ENCODE results near the gene KCNK7. TPM values are rescaled to one million over a fixed set of nuclear protein-coding genes. Genes with fewer than 3 reads are reported as not detected.
A peak's percentile ranks its signal among the peaks of the same experiment; 100 is the strongest.

KCNK7 gene
- total RNA-seq, 1 donor from 2014 or later = 0.43 TPM

GRCh38 chr11:65630215-65630614, 34.6 kb upstream of the KCNK7 start:
- peak; percentile 30 for ATAC-seq
- no peak for DNase-seq (ENCODE audit: missing footprints)
- intact Hi-C loops (cut with DNase I) = no loop called here

- DNase-seq (ENCODE audit: missing footprints) = no peak
- ATAC-seq = no peak
- intact Hi-C loops (cut with DNase I) = no loop called here
These were observed 34.0 kb upstream of the KCNK7 start for GRCh38 chr11:65629579-65629978.

GRCh38 chr11:65627202-65627601, 31.6 kb upstream of the KCNK7 start:
- intact Hi-C loops (cut with DNase I) = no loop called here
- DNase-seq (ENCODE audit: missing footprints) = no peak

GRCh38 chr11:65625628-65626342, 30.2 kb upstream of the KCNK7 start:
- peak; percentile 80 for ATAC-seq
- intact Hi-C loops (cut with DNase I) = no loop called here
- DNase-seq (ENCODE audit: missing footprints) = peak; percentile 89

More at GRCh38 chr11:65627202-65627601, 31.6 kb upstream of the KCNK7 start:
- ATAC-seq = no peak

- DNase-seq (ENCODE audit: missing footprints) = no peak
- no peak for ATAC-seq
- intact Hi-C loops (cut with DNase I) = no loop called here
These were observed 29.5 kb upstream of the KCNK7 start for GRCh38 chr11:65624931-65625627.

GRCh38 chr11:65623852-65624616, 28.4 kb upstream of the KCNK7 start:
- intact Hi-C loops (cut with DNase I) = no loop called here
- ATAC-seq (no peak), DNase-seq (ENCODE audit: missing footprints) (no peak)

- DNase-seq (ENCODE audit: missing footprints) = no peak
- intact Hi-C loops (cut with DNase I) = no loop called here
- no peak for ATAC-seq
These were observed 27.6 kb upstream of the KCNK7 start for GRCh38 chr11:65623177-65623576.

- intact Hi-C loops (cut with DNase I) = no loop called here
- ATAC-seq = no peak
- no peak for DNase-seq (ENCODE audit: missing footprints)
These were observed 26.4 kb upstream of the KCNK7 start for GRCh38 chr11:65622011-65622410.

- intact Hi-C loops (cut with DNase I) = no loop called here
- ATAC-seq (no peak), DNase-seq (ENCODE audit: missing footprints) (no peak)
These were observed 25.9 kb upstream of the KCNK7 start for GRCh38 chr11:65621460-65621859.

GRCh38 chr11:65620666-65621065, 25.1 kb upstream of the KCNK7 start:
- intact Hi-C loops (cut with DNase I) = no loop called here
- no peak for ATAC-seq
- DNase-seq (ENCODE audit: missing footprints) = no peak

- ATAC-seq (no peak), DNase-seq (ENCODE audit: missing footprints) (no peak)
- intact Hi-C loops (cut with DNase I) = no loop called here
These were observed 23.8 kb upstream of the KCNK7 start for GRCh38 chr11:65619281-65619928.

- intact Hi-C loops (cut with DNase I) = no loop called here
- DNase-seq (ENCODE audit: missing footprints) (no peak), ATAC-seq (no peak)
These were observed 23.2 kb upstream of the KCNK7 start for GRCh38 chr11:65618763-65619162.

GRCh38 chr11:65617990-65618751, 22.6 kb upstream of the KCNK7 start:
- ATAC-seq = no peak
- DNase-seq (ENCODE audit: missing footprints) = no peak
- intact Hi-C loops (cut with DNase I) = no loop called here

GRCh38 chr11:65617136-65617850, 21.7 kb upstream of the KCNK7 start:
- DNase-seq (ENCODE audit: missing footprints) (no peak), ATAC-seq (no peak)
- intact Hi-C loops (cut with DNase I) = no loop called here

GRCh38 chr11:65616575-65617001, 21.0 kb upstream of the KCNK7 start:
- intact Hi-C loops (cut with DNase I) = no loop called here
- ATAC-seq = no peak
- DNase-seq (ENCODE audit: missing footprints) = no peak

GRCh38 chr11:65615950-65616574, 20.5 kb upstream of the KCNK7 start:
- intact Hi-C loops (cut with DNase I) = loop anchor here (2.0 kb wide), 3 partner anchors 37 to 75 kb away; partner anchors contain the start of gene RELA
- ATAC-seq (no peak), DNase-seq (ENCODE audit: missing footprints) (peak; percentile 86)

GRCh38 chr11:65615229-65615949, 19.8 kb upstream of the KCNK7 start, which contains the start of gene PCNX3:
Gene PCNX3 (plus strand): TSS chr11:65615776. CDS start chr11:65616312, 536 bp downstream.
- DNase-seq (ENCODE audit: missing footprints) (peak; percentile 100), ATAC-seq (peak; percentile 91)
- intact Hi-C loops (cut with DNase I) = loop anchor here (2.0 kb wide), 3 partner anchors 37 to 75 kb away; partner anchors contain the start of gene RELA
